Stimulated activated CD8-positive, alpha-beta memory T cell treated with anti-CD3 and anti-CD28 coated beads, Interleukin-7, amount 100 ng/mL, for 24 hours (primary cell): Measurements from ENCODE around the gene SPATA33.
A peak's percentile ranks its signal among the peaks of the same experiment; 100 is the strongest.
"Not testable (repeated sequence)": the region's sequence is repeated elsewhere in the genome, so short reads cannot be mapped to it uniquely, and the experiment has no call there.

Experiments
- DNase-seq: peaks from one replicate; pipeline ENCODE4 v3.0.0-alpha.2; 2020; ENCODE audit warnings: low read depth

SPATA33 gene

GRCh38 chr16:89664238-89664637 lies 6.6 kb downstream of the SPATA33 start:
- DNase-seq = not testable (repeated sequence)

- not testable (repeated sequence) for DNase-seq
These were observed 9.4 kb downstream of the SPATA33 start for GRCh38 chr16:89667000-89667399.

GRCh38 chr16:89667633-89668032 lies 10.0 kb downstream of the SPATA33 start:
- DNase-seq = no peak

- no peak for DNase-seq
These were observed 11.1 kb downstream of the SPATA33 start for GRCh38 chr16:89668790-89669158.

- no peak for DNase-seq
These were observed 12.1 kb downstream of the SPATA33 start for GRCh38 chr16:89669755-89670154.

GRCh38 chr16:89670496-89671431 lies 13.1 kb downstream of the SPATA33 start:
- DNase-seq = no peak

GRCh38 chr16:89671565-89671964 lies 13.9 kb downstream of the SPATA33 start:
- DNase-seq = not testable (repeated sequence)

- DNase-seq = no peak
These were observed 14.7 kb downstream of the SPATA33 start for GRCh38 chr16:89672177-89672941.

GRCh38 chr16:89678258-89678657 lies 20.6 kb downstream of the SPATA33 start:
- DNase-seq = no peak

- no peak for DNase-seq
These were observed 28.3 kb downstream of the SPATA33 start for GRCh38 chr16:89685916-89686315.

- DNase-seq = peak; percentile 86
These were observed 29.0 kb downstream of the SPATA33 start, which contains the start of gene CDK10 for GRCh38 chr16:89686520-89687091. TSS of gene CDK10 (plus strand) at chr16:89686689. CDS start at chr16:89686711, 22 bp downstream.

GRCh38 chr16:89687092-89687940 lies 29.7 kb downstream of the SPATA33 start:
- DNase-seq = no peak

- no peak for DNase-seq
These were observed 30.8 kb downstream of the SPATA33 start for GRCh38 chr16:89688395-89688794.

- no peak for DNase-seq
These were observed 31.5 kb downstream of the SPATA33 start for GRCh38 chr16:89689142-89689541.

- DNase-seq = not testable (repeated sequence)
These were observed 32.0 kb downstream of the SPATA33 start for GRCh38 chr16:89689621-89690020.

- DNase-seq = no peak
These were observed 32.8 kb downstream of the SPATA33 start for GRCh38 chr16:89690392-89690901.

- DNase-seq = no peak
These were observed 33.8 kb downstream of the SPATA33 start for GRCh38 chr16:89691231-89691985.

- DNase-seq = no peak
These were observed 34.4 kb downstream of the SPATA33 start for GRCh38 chr16:89691986-89692569.

- DNase-seq = no peak
These were observed 35.7 kb downstream of the SPATA33 start for GRCh38 chr16:89693289-89693731.
